ENCODE data around the gene IFRD1.

IFRD1 gene

GRCh38 chr7:112520787-112521186 lies 70.5 kb downstream of the IFRD1 start:
- no peak for DNase-seq

- no peak for DNase-seq
Observed at GRCh38 chr7:112521942-112522341, 71.7 kb downstream of the IFRD1 start.

GRCh38 chr7:112523871-112524270 lies 73.6 kb downstream of the IFRD1 start:
- no peak for DNase-seq
